Neuronal stem cell (in vitro differentiated cells): ENCODE measurements around the gene SLC7A9.
A peak's percentile ranks its signal among the peaks of the same experiment; 100 is the strongest.

Experiments used
- DNase-seq: peaks from one replicate; pipeline ENCODE4 v3.0.0-alpha.2; 2013; ENCODE audit warnings: low spot score
- H2AFZ ChIP-seq: one replicate; pipeline ENCODE4 v1.6.1; 2013; ENCODE audit warnings: mild to moderate bottlenecking, low read length, inconsistent platforms
- H2AK5ac ChIP-seq: 2 replicates; pipeline ENCODE4 v1.6.1; 2013; ENCODE audit warnings: low read depth, mild to moderate bottlenecking, inconsistent platforms, low read length, moderate library complexity, mixed read lengths
- H2BK120ac ChIP-seq: 2 replicates; pipeline ENCODE4 v1.6.1; 2013; ENCODE audit warnings: low read depth, mild to moderate bottlenecking, inconsistent platforms, low read length, moderate library complexity, mixed read lengths
- H2BK12ac ChIP-seq: one replicate; pipeline ENCODE4 v1.6.1; 2013; ENCODE audit warnings: low read length, inconsistent platforms
- H2BK15ac ChIP-seq: 2 replicates; pipeline ENCODE4 v1.6.1; 2013; ENCODE audit warnings: mild to moderate bottlenecking, low read length, inconsistent platforms, mixed read lengths
- H2BK5ac ChIP-seq: one replicate; pipeline ENCODE4 v1.6.1; 2013; ENCODE audit warnings: inconsistent platforms, mild to moderate bottlenecking, low read length, moderate library complexity
- H3K14ac ChIP-seq: one replicate; pipeline ENCODE4 v1.6.1; 2013; ENCODE audit warnings: low read length, inconsistent platforms
- H3K18ac ChIP-seq: 2 replicates; pipeline ENCODE4 v1.6.1; 2013; ENCODE audit warnings: low read length, inconsistent platforms
- H3K23ac ChIP-seq: 2 replicates; pipeline ENCODE4 v1.6.1; 2013; ENCODE audit warnings: low read depth, mild to moderate bottlenecking, mixed read lengths, low read length, inconsistent platforms; ENCODE audit not compliant: poor library complexity
- H3K27ac ChIP-seq: replicated peaks from 3 replicates; pipeline ENCODE4 v1.5.1; 2013; ENCODE audit warnings: low read length, inconsistent platforms
- H3K27me3 ChIP-seq, 3 experiments: 2 replicates each; pipeline ENCODE4 v1.6.1; 2013; ENCODE audit warnings: low read length in 3 of 3, mild to moderate bottlenecking in 2 of 3, inconsistent platforms in 1 of 3, low read depth in 1 of 3, mixed read lengths in 1 of 3, moderate library complexity in 1 of 3; ENCODE audit not compliant: control insufficient read depth in 3 of 3, insufficient read depth in 3 of 3
- H3K36me3 ChIP-seq, 2 donors: replicated peaks in 1 of 2; 2 replicates each; pipeline ENCODE4 v1.6.1; 2013; ENCODE audit warnings: low read length in 2 of 2; ENCODE audit not compliant: control insufficient read depth in 2 of 2, insufficient read depth in 2 of 2
- H3K4ac ChIP-seq: 2 replicates; pipeline ENCODE4 v1.6.1; 2013; ENCODE audit warnings: inconsistent platforms, mild to moderate bottlenecking, low read length, moderate library complexity
- H3K4me1 ChIP-seq, 2 donors: 1 replicate in 1 of 2; 2 replicates in 1 of 2; pipeline ENCODE4 v1.6.1; 2013; ENCODE audit warnings: low read length in 2 of 2, low read depth in 1 of 2; ENCODE audit not compliant: control insufficient read depth in 2 of 2, insufficient read depth in 1 of 2
- H3K4me2 ChIP-seq: one replicate; pipeline ENCODE4 v1.6.1; 2013; ENCODE audit warnings: mild to moderate bottlenecking, low read length, inconsistent platforms; ENCODE audit not compliant: insufficient read depth, poor library complexity, severe bottlenecking
- H3K4me3 ChIP-seq, 2 donors: 2 replicates each; pipeline ENCODE4 v1.5.1; 2013; ENCODE audit warnings: low read length in 2 of 2, mild to moderate bottlenecking in 2 of 2, inconsistent platforms in 1 of 2, moderate library complexity in 1 of 2
- H3K79me1 ChIP-seq: one replicate; pipeline ENCODE4 v1.6.1; 2013; ENCODE audit warnings: low read depth, mild to moderate bottlenecking, inconsistent platforms, low read length, moderate library complexity
- H3K9ac ChIP-seq: one replicate; pipeline ENCODE4 v1.6.1; 2013; ENCODE audit warnings: mild to moderate bottlenecking, low read depth, low read length, inconsistent platforms; ENCODE audit not compliant: poor library complexity
- H3K9me3 ChIP-seq, 2 donors: replicated peaks in 1 of 2; 2 replicates each; pipeline versions ENCODE3 to v1.6.1; 2013; ENCODE audit warnings: low read length in 2 of 2, mild to moderate bottlenecking in 2 of 2, inconsistent platforms in 1 of 2, low read depth in 1 of 2, mixed read lengths in 1 of 2, moderate library complexity in 1 of 2; ENCODE audit not compliant: control insufficient read depth in 2 of 2, insufficient read depth in 1 of 2
- H4K8ac ChIP-seq: one replicate; pipeline ENCODE4 v1.6.1; 2013; ENCODE audit warnings: low read depth, mild to moderate bottlenecking, inconsistent platforms, low read length, moderate library complexity
- H4K91ac ChIP-seq: one replicate; pipeline ENCODE4 v1.6.1; 2013; ENCODE audit warnings: low read length, low read depth, mild to moderate bottlenecking, inconsistent platforms; ENCODE audit not compliant: poor library complexity
- WGBS, 2 donors: extraction: QIAGEN DNeasy Blood & Tissue Kit; methylation state at CpG; one replicate each; pipeline ENCODE4 v1.1.7; 2013; ENCODE audit warnings: missing lambda C conversion rate in 2 of 2, mixed read lengths in 1 of 2; ENCODE audit not compliant: insufficient read length in 2 of 2, insufficient replicate concordance in 1 of 2; ENCODE audit errors: extremely low coverage in 2 of 2; 5-methylcytosine and 5-hydroxymethylcytosine counted together

Gene SLC7A9

GRCh38 chr19:32864318-32865007, 5.1 kb downstream of the SLC7A9 start:
- DNase-seq = no peak
- peak overlapping the region; percentile 71 for H3K14ac ChIP-seq
- H2BK15ac ChIP-seq = peak overlapping the region; percentile 58
- peak overlapping the region; percentile 43 for H4K8ac ChIP-seq
- H3K36me3 ChIP-seq = no peaks in the 10 kb centered on the region
- peak overlapping the region; percentile 47 for H2BK120ac ChIP-seq
- H3K27ac ChIP-seq = no peak overlapping the region
- WGBS, 2 donors = no CpG with 5 or more reads among the region's 35 CpGs
- no peak overlapping the region for H3K4me3 ChIP-seq
- H3K4me2 ChIP-seq = no peak overlapping the region
- peak overlapping the region; percentile 21 for H3K9ac ChIP-seq
- H3K4me1 ChIP-seq = no peaks in the 10 kb centered on the region
- H4K91ac ChIP-seq = no peak overlapping the region
- peak overlapping the region; percentile 55 for H3K23ac ChIP-seq
- H3K18ac ChIP-seq = peak overlapping the region; percentile 71
- no peaks in the 10 kb centered on the region for H3K79me1 ChIP-seq
- H2BK12ac ChIP-seq = no peak overlapping the region
- H3K27me3 ChIP-seq = no peaks in the 10 kb centered on the region
- no peak overlapping the region for H2AFZ ChIP-seq
- peak overlapping the region; percentile 88 for H2AK5ac ChIP-seq
- peak overlapping the region; percentile 37 for H3K4ac ChIP-seq
- no peaks in the 10 kb centered on the region for H3K9me3 ChIP-seq
- peak overlapping the region; percentile 75 for H2BK5ac ChIP-seq

GRCh38 chr19:32863841-32864240, 5.7 kb downstream of the SLC7A9 start:
- Histone ChIP-seq H3K4me1 (no peaks in the 10 kb centered on the region), H3K79me1 (no peaks in the 10 kb centered on the region), H3K9me3 (no peaks in the 10 kb centered on the region), H4K8ac (peak overlapping the region; percentile 43), H4K91ac (no peak overlapping the region), H2AFZ (no peak overlapping the region), H3K18ac (no peak overlapping the region), H3K9ac (peak overlapping the region; percentile 21), H3K27me3 (no peaks in the 10 kb centered on the region), H3K36me3 (no peaks in the 10 kb centered on the region), H2BK12ac (no peak overlapping the region), H3K23ac (no peak overlapping the region), H2BK5ac (peak overlapping the region; percentile 75), H3K27ac (no peak overlapping the region), H3K4me3 (no peak overlapping the region), H3K4me2 (no peak overlapping the region), H2BK15ac (no peak overlapping the region), H3K4ac (no peak overlapping the region), H3K14ac (peak overlapping the region; percentile 71), H2BK120ac (no peak overlapping the region), H2AK5ac (peak overlapping the region; percentile 88)
- DNase-seq = no peak
- no CpG with 5 or more reads among the region's 13 CpGs for WGBS, 2 donors

GRCh38 chr19:32863301-32863700, 6.3 kb downstream of the SLC7A9 start:
- no peak overlapping the region for H2BK12ac ChIP-seq
- no peak overlapping the region for H2AK5ac ChIP-seq
- no peak overlapping the region for H2BK120ac ChIP-seq
- H3K14ac ChIP-seq = no peak overlapping the region
- no peaks in the 10 kb centered on the region for H3K4me1 ChIP-seq
- H3K4me2 ChIP-seq = no peak overlapping the region
- H2BK15ac ChIP-seq = no peak overlapping the region
- no peaks in the 10 kb centered on the region for H3K9me3 ChIP-seq
- no peak overlapping the region for H4K8ac ChIP-seq
- H3K36me3 ChIP-seq = no peaks in the 10 kb centered on the region
- no CpG with 5 or more reads among the region's 8 CpGs for WGBS, 2 donors
- H3K9ac ChIP-seq = no peak overlapping the region
- no peak overlapping the region for H3K4me3 ChIP-seq
- no peak overlapping the region for H2BK5ac ChIP-seq
- no peak overlapping the region for H3K18ac ChIP-seq
- H3K4ac ChIP-seq = no peak overlapping the region
- no peak overlapping the region for H4K91ac ChIP-seq
- H3K27me3 ChIP-seq = no peaks in the 10 kb centered on the region
- DNase-seq = no peak
- H3K79me1 ChIP-seq = no peaks in the 10 kb centered on the region
- no peak overlapping the region for H2AFZ ChIP-seq
- H3K27ac ChIP-seq = no peak overlapping the region
- H3K23ac ChIP-seq = no peak overlapping the region

- no peak overlapping the region for H2BK12ac ChIP-seq
- H3K36me3 ChIP-seq = no peaks in the 10 kb centered on the region
- H3K4me3 ChIP-seq = no peak overlapping the region
- no peak for DNase-seq
- no peaks in the 10 kb centered on the region for H3K9me3 ChIP-seq
- H3K27me3 ChIP-seq = no peaks in the 10 kb centered on the region
- H3K79me1 ChIP-seq = no peaks in the 10 kb centered on the region
- H3K14ac ChIP-seq = no peak overlapping the region
- H4K8ac ChIP-seq = no peak overlapping the region
- H3K9ac ChIP-seq = no peak overlapping the region
- no peak overlapping the region for H3K18ac ChIP-seq
- no peak overlapping the region for H3K23ac ChIP-seq
- H2AK5ac ChIP-seq = peak overlapping the region; percentile 8
- no peak overlapping the region for H3K27ac ChIP-seq
- no peak overlapping the region for H4K91ac ChIP-seq
- no CpG with 5 or more reads among the region's 14 CpGs for WGBS, 2 donors
- no peak overlapping the region for H2AFZ ChIP-seq
- H3K4me2 ChIP-seq = no peak overlapping the region
- H2BK120ac ChIP-seq = no peak overlapping the region
- H2BK5ac ChIP-seq = no peak overlapping the region
- H3K4ac ChIP-seq = no peak overlapping the region
- no peak overlapping the region for H2BK15ac ChIP-seq
- no peaks in the 10 kb centered on the region for H3K4me1 ChIP-seq
These were observed 6.8 kb downstream of the SLC7A9 start for GRCh38 chr19:32862741-32863140.
